AG04450 (cell line): ENCODE measurements around the gene SETD3. TPM values are rescaled to one million over a fixed set of nuclear protein-coding genes. Genes with fewer than 3 reads are reported as not detected.

Source experiments
- CTCF ChIA-PET: fragments of 300-600, 350-600 bp; formaldehyde crosslinking; extraction: SDS; loops from one replicate; lab custom pipeline; 2022; ENCODE audit warnings: antibody characterized with exemption, inconsistent platforms; lab: Charles Lee
- POLR2A ChIA-PET: fragments of 350-600 bp; formaldehyde crosslinking; extraction: SDS; loops from one replicate; lab custom pipeline; 2021; ENCODE audit warnings: antibody characterized with exemption, inconsistent platforms; lab: Yijun Ruan, JAX
- DNase-seq: peaks from one replicate; pipeline ENCODE4 v3.0.0-alpha.2; 2011; ENCODE audit warnings: low read depth, low spot score
- H3K27ac ChIP-seq: one replicate; pipeline ENCODE4 v1.5.1; 2012; ENCODE audit warnings: low read depth, low read length, control low read depth
- H3K27me3 ChIP-seq: one replicate; pipeline ENCODE4 v1.6.0; 2012; ENCODE audit warnings: low read length; ENCODE audit not compliant: control insufficient read depth, insufficient read depth
- H3K4me3 ChIP-seq: 2 replicates; pipeline ENCODE4 v1.5.1; 2011; ENCODE audit warnings: mild to moderate bottlenecking, low read depth, low read length, control low read depth
- H3K9me3 ChIP-seq: 2 replicates; pipeline ENCODE4 v1.5.1; 2012; ENCODE audit warnings: low read length; ENCODE audit not compliant: control insufficient read depth, insufficient read depth
- polyA plus RNA-seq: library from polyadenylated mRNA; depleted of rRNA; stranded (reverse); fragments of >200 nt; gene quantifications from 2 replicates; pipeline ENCODE4 v1.2.3, GENCODE V29; 2011
- TF ChIP-seq, protein P1 (sequence below): IDR thresholded peaks from 2 replicates; pipeline ENCODE4 v1.5.1; 2011; ENCODE audit warnings: low read depth, low read length, control low read depth, inconsistent platforms

SETD3 gene
- polyA plus RNA-seq, 1 experiment: 25.0 TPM

DNA sequence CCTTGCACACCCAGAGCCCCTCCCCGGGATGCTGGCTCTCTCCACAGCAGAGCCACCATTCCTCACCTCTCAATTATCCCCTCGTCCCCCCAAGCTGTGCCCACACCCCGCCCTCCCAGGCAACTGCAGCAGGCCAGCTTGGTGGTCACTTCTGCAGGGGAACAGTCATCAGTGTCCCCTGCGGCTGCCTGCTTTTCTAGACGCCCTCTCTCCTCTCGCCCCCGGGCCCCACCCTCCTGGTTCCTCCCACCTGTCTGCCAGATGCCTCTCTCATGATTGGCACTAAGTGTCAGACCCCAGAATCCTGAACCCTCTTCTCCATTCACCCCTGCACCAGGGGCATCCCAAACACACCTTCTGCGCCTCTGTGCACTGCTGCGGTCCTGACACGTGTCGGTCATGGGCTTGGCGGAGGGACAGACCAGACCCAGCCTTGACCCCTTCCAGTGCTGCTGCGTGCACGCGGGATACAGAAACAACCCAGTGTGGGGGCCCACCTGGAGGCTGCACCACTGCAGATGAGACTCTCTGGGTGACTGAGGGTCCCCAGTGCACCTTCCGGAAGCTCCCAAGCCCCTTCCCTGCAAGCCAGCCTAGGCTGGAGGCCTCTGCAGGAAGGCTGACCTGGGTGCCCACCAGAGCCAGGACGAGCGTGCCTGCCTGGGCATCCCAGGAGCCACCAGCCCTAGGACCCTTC, 99.5 kb downstream of the SETD3 start:
- TF ChIP-seq, protein P1, sequence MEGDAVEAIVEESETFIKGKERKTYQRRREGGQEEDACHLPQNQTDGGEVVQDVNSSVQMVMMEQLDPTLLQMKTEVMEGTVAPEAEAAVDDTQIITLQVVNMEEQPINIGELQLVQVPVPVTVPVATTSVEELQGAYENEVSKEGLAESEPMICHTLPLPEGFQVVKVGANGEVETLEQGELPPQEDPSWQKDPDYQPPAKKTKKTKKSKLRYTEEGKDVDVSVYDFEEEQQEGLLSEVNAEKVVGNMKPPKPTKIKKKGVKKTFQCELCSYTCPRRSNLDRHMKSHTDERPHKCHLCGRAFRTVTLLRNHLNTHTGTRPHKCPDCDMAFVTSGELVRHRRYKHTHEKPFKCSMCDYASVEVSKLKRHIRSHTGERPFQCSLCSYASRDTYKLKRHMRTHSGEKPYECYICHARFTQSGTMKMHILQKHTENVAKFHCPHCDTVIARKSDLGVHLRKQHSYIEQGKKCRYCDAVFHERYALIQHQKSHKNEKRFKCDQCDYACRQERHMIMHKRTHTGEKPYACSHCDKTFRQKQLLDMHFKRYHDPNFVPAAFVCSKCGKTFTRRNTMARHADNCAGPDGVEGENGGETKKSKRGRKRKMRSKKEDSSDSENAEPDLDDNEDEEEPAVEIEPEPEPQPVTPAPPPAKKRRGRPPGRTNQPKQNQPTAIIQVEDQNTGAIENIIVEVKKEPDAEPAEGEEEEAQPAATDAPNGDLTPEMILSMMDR: no peak
- peaks cover 16% of the 10 kb centered on the region for H3K27me3 ChIP-seq
- POLR2A ChIA-PET: no interaction called here
- H3K9me3 ChIP-seq: peaks cover under 1% of the 10 kb centered on the region; the same call in 1 of the 2 replicates
- H3K27ac ChIP-seq: no peak overlapping the region
- DNase-seq: no peak
- CTCF ChIA-PET: interaction anchor here (1.0 to 7.8 kb wide), 3 partner anchors 8 to 35 kb away, joined by 3 to 47 read pairs (median 5); no protein-coding TSS in a partner anchor
- H3K4me3 ChIP-seq: no peak overlapping the region

DNA sequence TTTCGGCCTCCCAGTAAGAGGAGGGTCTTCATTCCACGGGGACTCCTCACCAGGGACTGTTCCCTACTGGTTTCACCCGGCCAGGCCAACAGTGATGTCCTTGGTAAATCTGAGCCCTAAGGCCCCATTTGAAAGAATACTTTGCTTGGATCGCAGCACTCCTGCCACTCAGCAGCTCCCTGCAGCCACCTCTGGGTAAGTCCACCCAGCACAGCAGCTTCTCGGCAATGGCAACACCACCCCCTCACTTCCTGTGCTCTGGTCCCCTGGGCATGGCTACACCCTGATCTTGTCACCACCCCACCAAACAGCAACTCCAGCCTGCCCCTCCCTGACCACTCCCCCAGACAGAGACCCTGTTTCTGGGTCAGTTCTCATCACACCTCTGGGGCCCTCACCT, 100.3 kb downstream of the SETD3 start:
- POLR2A ChIA-PET: no interaction called here
- H3K9me3 ChIP-seq: no peaks in the 10 kb centered on the region; the same call in 1 of the 2 replicates
- DNase-seq: no peak
- peaks cover 10% of the 10 kb centered on the region for H3K27me3 ChIP-seq
- H3K27ac ChIP-seq: no peak overlapping the region
- H3K4me3 ChIP-seq: no peak overlapping the region
- CTCF ChIA-PET: interaction anchor here (1.0 to 7.8 kb wide), 2 partner anchors 9 to 13 kb away, joined by 3 to 47 read pairs; no protein-coding TSS in a partner anchor
- TF ChIP-seq, protein P1: no peak

DNA sequence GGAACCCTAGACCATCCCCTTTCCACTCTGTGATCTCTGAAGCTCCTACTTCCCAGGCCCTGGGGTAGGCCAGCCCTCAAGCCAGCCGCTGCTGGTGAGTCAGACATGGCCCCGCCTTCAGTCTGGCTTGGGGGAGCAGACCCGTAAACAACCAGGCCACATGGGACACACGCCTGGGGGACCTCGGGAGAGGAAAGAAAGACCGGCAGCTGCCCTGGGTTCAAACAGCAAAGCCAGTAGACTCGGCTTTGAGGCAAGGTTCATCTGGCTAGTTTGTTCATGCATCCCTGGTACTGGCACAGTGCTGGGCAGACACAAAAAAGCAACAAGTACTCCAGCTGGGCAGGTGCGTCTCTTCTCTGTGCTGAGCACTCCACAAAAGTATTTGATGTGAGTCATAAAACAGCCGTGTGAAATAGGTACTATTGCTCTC, 101.9 kb downstream of the SETD3 start:
- H3K9me3 ChIP-seq: no peaks in the 10 kb centered on the region; the same call in 1 of the 2 replicates
- ChIA-PET CTCF (interaction anchor here (0.6 to 7.8 kb wide), 4 partner anchors 10 to 59 kb away, joined by 3 to 47 read pairs (median 5); no protein-coding TSS in a partner anchor), POLR2A (no interaction called here)
- peaks cover 3% of the 10 kb centered on the region for H3K27me3 ChIP-seq
- DNase-seq: no peak
- no peak overlapping the region for H3K27ac ChIP-seq
- TF ChIP-seq, protein P1: no peak
- H3K4me3 ChIP-seq: no peak overlapping the region

DNA sequence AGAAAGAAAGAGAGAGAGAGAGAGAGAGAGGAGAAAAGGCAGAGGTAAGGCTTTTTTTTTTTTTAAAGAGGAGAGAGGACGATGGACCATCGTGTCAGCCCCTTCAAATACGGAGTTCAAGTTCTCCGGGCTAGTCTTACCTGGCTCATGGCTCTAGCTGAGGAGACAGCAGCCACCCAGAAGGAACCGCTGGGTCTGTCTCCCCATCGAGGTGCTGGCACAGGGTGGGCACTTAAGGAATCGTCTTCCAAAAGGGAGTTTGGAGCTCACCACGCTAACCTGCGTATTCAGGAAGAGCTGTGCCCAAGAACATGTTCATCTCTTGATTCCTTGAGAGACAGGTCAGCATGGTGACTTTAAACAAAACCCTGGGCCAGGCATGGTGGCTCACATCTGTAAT, 102.7 kb downstream of the SETD3 start:
- TF ChIP-seq, protein P1: no peak
- H3K9me3 ChIP-seq: no peaks in the 10 kb centered on the region; the same call in 1 of the 2 replicates
- POLR2A ChIA-PET: no interaction called here
- DNase-seq: no peak
- peaks cover 1% of the 10 kb centered on the region for H3K27me3 ChIP-seq
- CTCF ChIA-PET: interaction anchor here (1.2 to 7.8 kb wide), 2 partner anchors 15 to 38 kb away, joined by 4 to 47 read pairs; no protein-coding TSS in a partner anchor
- no peak overlapping the region for H3K4me3 ChIP-seq
- H3K27ac ChIP-seq: no peak overlapping the region

DNA sequence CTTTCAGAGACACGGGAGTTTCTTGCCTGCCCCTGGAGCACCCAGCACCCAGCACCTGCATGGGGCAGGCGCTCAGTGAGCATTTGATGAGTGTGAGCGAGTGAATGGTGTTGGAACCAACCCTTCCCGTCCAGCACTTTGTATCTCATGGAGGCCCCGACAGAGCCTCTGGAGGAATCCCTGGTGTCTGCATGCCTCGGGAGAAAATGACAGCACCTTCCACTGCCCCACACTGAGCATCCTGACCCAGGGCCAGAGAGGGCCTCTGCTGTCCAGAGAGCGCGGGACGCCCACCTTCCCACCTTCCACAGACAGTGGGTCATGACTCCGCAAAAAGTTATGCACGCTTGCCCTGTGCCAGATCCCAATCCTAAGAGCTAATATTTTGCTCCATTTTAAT, 105.7 kb downstream of the SETD3 start:
- TF ChIP-seq, protein P1: no peak
- H3K9me3 ChIP-seq: no peaks in the 10 kb centered on the region
- no peaks in the 10 kb centered on the region for H3K27me3 ChIP-seq
- CTCF ChIA-PET: no interaction called here
- POLR2A ChIA-PET: no interaction called here
- DNase-seq: no peak
- no peak overlapping the region for H3K4me3 ChIP-seq
- no peak overlapping the region for H3K27ac ChIP-seq
